Measurements from ENCODE around the gene KRT77. TPM values are rescaled to one million over a fixed set of nuclear protein-coding genes. Genes with fewer than 3 reads are reported as not detected.
"Not testable (repeated sequence)": the region's sequence is repeated elsewhere in the genome, so short reads cannot be mapped to it uniquely, and the experiment has no call there.

The KRT77 gene
- total RNA-seq, 1 donor from 2014 or later, result not detected

DNA sequence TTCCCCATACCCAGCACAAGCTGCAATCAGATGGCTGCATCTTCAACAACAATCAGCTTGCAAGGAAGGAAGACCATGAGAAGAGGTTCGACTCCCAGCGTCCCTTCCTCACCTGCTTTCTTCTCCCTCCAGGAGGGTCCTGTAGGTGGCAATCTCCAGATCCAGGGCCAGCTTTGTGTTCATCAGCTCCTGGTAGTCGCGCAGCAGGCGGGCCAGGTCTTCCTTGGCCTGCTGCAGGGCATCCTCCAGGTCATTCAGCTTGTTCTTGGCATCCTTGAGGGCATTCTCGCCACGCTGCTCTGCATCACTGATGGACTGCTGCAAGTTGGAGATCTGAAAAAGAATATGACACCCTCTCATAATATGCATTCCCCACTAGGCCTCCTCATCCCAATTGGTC lies 27.2 kb downstream of the KRT77 start:
- DNase-seq (ENCODE audit: low spot score), result no peak

DNA sequence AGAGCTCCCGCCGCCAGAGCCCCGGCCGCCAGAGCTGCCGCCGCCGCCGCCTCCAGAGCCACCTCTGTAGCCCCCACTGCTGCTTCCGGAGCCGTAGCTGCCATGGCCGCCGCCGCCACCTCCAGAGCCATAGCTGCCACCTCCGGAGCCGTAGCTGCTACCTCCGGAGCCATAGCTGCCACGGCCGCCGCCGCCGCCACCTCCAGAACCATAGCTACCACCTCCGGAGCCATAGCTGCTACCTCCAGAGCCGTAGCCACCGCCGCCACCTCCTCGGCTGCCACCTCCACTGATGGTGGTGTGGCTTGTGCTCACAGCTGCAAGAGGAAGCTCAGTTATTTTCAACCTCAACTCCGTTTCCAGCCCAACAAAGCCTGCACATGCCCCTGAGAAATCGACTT lies 28.0 kb downstream of the KRT77 start:
- no peak for DNase-seq (ENCODE audit: low spot score)

GRCh38 chr12:52674433-52674775 lies 28.9 kb downstream of the KRT77 start:
- DNase-seq (ENCODE audit: low spot score), result no peak

GRCh38 chr12:52673713-52674432 lies 29.5 kb downstream of the KRT77 start:
- no peak for DNase-seq (ENCODE audit: low spot score)

DNA sequence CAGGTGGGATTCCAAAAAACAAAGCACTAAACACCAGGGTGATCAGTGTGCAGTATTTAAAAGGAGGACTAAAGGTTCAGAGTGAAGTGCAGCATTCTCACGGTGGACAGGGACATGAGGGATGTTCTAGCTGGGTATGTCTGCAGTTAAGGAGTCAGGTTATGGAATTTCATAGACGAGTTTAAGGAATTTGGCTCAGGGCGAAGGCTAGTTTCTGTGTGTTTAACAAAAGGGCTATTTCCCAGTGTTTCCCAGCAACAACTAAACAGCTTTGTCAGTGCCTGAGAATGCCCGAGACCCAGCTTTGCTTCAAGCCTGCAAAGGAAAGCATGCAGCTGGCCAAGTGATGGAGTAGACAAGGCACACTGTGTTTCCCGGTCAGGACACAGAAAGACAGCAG lies 30.1 kb downstream of the KRT77 start:
- no peak for DNase-seq (ENCODE audit: low spot score)

- DNase-seq (ENCODE audit: low spot score), result no peak
These were observed 30.9 kb downstream of the KRT77 start for GRCh38 chr12:52672321-52672933.

GRCh38 chr12:52670961-52671360 lies 32.4 kb downstream of the KRT77 start:
- no peak for DNase-seq (ENCODE audit: low spot score)

GRCh38 chr12:52670506-52670905 lies 32.8 kb downstream of the KRT77 start:
- no peak for DNase-seq (ENCODE audit: low spot score)

DNA sequence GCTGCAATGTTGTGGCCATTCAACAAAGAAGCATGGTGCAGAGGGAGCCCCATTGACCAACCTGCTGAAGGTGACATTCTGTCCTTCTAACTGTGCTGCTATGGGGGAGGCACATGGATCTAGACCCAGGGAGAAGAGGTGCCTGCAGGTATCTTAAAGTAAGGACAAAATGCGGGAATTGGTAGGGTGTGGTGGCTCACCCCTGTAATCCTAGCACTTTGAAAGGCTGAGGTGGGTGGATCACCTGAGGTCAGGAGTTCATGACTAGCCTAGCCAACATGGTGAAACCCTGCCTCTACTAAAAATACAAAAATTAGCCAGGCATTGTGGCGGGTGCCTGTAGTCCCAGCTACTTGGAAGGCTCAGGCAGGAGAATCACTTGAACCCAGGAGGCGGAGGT lies 33.4 kb downstream of the KRT77 start:
- not testable (repeated sequence) for DNase-seq (ENCODE audit: low spot score)

GRCh38 chr12:52669426-52669825 lies 33.9 kb downstream of the KRT77 start:
- DNase-seq (ENCODE audit: low spot score), result no peak

DNA sequence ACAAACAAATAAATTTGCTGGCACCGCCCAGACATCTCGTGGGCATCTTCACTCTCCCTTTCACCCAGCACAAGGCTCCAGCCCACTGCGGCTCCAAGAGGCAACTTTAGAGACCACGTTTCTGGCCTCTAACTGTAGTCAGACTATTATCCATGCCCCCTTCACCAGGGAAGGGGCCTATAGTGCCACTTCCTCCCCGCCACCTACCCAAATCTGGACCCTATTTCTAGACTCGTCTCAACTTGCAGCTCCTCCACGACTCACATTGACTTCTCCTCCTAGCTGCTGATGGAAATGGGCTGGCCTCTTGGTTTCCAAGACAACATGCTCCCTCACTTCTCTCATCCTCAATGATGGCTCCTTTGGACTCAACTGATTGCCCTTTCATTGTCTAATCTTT lies 35.4 kb downstream of the KRT77 start:
- no peak for DNase-seq (ENCODE audit: low spot score)

DNA sequence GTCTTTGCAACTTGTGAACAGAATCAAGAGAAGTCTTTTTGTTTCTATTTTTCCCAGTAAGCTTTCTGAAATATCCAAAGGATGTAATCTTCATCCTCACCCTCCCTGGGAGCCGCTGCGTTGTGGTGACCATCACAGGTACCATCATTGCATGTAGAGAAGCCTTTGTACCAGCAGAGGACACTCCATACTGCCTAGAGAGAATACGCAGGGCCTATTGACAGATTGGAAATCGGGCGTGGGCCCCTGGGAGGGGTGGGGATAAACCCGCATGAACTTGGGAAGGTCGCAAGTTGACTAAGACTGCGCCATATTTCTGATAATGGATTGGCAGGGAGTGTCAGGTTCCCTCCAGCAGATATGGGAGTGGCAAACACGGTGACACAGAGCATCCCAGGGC lies 35.8 kb downstream of the KRT77 start:
- DNase-seq (ENCODE audit: low spot score), result no peak

GRCh38 chr12:52666471-52666870 lies 36.9 kb downstream of the KRT77 start:
- DNase-seq (ENCODE audit: low spot score), result no peak

GRCh38 chr12:52663420-52663819 lies 39.9 kb downstream of the KRT77 start:
- no peak for DNase-seq (ENCODE audit: low spot score)

DNA sequence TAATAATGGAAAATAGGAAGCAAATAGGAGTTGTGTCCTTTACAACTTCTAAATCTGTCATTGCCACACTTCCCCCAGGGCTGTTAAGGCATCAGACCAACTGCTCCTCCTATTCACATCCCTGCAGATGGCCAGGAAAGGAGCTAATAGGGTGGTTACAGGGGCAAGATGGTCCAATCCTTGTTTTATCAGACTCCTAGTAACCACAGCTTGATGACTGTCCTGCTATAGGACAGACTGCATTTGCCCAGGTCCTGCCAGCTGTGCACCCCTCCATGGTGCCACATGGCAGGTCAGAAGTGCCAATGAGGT lies 40.5 kb downstream of the KRT77 start:
- DNase-seq (ENCODE audit: low spot score), result no peak

DNA sequence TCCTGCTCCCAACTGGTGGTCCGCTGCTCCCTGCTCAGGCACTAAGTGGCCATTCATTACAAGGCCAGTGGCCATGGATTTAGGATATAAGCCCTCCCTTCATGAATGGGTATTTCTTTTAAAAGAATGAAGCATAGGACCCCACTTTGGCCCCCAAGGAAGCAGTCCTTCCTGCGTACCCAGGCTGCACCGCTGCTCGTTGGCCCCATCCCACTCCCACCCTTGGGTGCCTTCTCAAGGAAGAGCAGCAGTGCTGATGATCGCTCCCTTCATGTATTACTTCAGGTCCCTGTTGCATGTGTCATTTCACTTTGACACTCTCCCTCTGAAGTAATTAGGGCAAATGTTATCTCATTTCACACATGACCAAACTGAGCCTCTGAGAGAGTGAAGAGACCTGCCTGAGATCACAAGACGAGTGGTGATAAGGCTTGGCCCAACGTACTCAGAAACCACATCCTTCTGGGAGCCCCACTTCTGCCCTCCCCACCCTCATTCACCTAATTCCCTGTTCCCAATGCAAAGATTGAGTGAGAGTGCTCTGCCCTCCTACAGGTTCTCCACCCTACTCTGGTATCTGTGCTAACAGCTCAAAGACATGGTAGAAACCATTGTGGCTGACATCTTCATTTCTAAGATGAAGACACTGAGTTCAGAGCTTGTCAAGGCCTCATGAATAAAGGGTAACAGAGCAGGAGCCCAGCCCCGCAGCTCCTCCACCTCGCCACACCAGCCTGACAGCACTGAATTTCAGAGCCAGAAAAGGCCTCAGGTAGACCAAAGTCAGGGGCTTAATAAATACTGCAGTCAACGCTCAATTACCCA lies 41.0 kb downstream of the KRT77 start:
- DNase-seq (ENCODE audit: low spot score), result no peak

GRCh38 chr12:52661668-52662067 lies 41.7 kb downstream of the KRT77 start:
- no peak for DNase-seq (ENCODE audit: low spot score)

GRCh38 chr12:52660934-52661499 lies 42.3 kb downstream of the KRT77 start:
- no peak for DNase-seq (ENCODE audit: low spot score)

DNA sequence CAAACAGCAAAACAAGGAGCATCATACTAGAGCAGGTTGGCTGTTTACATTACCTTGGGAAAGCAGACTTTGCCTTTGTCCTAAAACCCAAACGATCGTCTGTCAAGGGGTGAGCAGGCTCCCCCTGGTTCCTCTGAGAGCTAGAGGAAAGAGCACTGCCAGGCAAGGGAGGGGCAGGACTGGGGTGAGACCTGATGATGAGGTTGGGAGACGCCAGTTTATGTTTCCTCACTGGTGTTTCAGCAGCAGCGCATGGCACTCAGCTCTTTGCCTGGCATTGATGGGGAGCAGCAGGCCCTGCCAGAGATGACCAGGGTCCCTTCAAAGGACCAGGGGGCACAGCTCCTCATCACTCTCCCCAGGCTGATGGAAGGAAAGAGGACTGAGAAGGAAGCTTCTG lies 43.4 kb downstream of the KRT77 start:
- DNase-seq (ENCODE audit: low spot score), result no peak

DNA sequence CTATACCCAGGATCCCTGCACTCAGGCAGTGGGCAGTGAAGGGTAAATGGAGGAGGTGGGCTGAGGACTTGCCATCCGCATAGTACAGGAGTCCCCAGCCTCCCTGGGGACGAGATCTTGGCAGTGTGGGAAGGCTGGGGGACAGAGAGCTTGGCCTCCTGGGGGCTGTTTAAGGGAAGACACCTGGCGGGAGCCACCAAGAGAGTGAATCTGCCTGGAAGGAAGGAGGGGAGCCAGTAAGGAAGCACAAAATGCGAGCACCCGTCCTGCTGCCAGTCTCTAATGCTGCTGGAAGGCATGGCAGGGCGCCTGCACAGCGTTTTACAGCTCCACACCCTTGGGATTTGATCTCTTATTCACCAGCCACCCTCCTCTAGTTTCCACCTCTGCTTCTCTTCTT lies 43.9 kb downstream of the KRT77 start:
- DNase-seq (ENCODE audit: low spot score), result no peak

GRCh38 chr12:52658196-52658595 lies 45.1 kb downstream of the KRT77 start:
- DNase-seq (ENCODE audit: low spot score), result no peak

- DNase-seq (ENCODE audit: low spot score), result no peak
These were observed 45.9 kb downstream of the KRT77 start for GRCh38 chr12:52657250-52657902.
